H1 (cell line): ENCODE results near the gene MAGI2. TPM values are rescaled to one million over a fixed set of nuclear protein-coding genes. Genes with fewer than 3 reads are reported as not detected.

Source experiments
- CTCF ChIA-PET: fragments of 300-600 bp; sonication (Branson Sonifier 250); formaldehyde crosslinking; loops from one replicate; lab custom pipeline; 2021; ENCODE audit not compliant: partially characterized antibody; lab: Charles Lee
- POLR2A ChIA-PET: fragments of 300-600 bp; sonication (Branson Sonifier 250); formaldehyde crosslinking; loops from one replicate; lab custom pipeline; 2021; ENCODE audit warnings: inconsistent platforms; ENCODE audit not compliant: partially characterized antibody; lab: Charles Lee
- DNase-seq, 2 experiments: peaks; one replicate each; pipeline versions ENCODE4 v3.0.0 to v3.0.0-alpha.2; 2010 to 2022; ENCODE audit warnings: low spot score in 2 of 2, low read depth in 1 of 2, mixed read lengths in 1 of 2
- FAIRE-seq: peaks from 2 replicates; lab custom pipeline; 2011; peaks lifted over from hg19 to GRCh38; lab: Jason Lieb, UNC
- H2AFZ ChIP-seq: 2 replicates; pipeline ENCODE4 v1.8.1; 2012; ENCODE audit warnings: low read length, inconsistent platforms
- H2AK5ac ChIP-seq: 2 replicates; pipeline ENCODE4 v1.6.1; 2013; ENCODE audit warnings: low read depth, low read length
- H2BK120ac ChIP-seq: replicated peaks from 2 replicates; pipeline ENCODE3; 2013; ENCODE audit warnings: low read depth, low read length, inconsistent platforms
- H2BK12ac ChIP-seq: 2 replicates; pipeline ENCODE4 v1.6.1; 2013; ENCODE audit warnings: low read depth, low read length
- H2BK15ac ChIP-seq: 2 replicates; pipeline ENCODE4 v1.6.1; 2013; ENCODE audit warnings: low read length
- H2BK20ac ChIP-seq: 2 replicates; pipeline ENCODE4 v1.6.1; 2013; ENCODE audit warnings: low read length
- H2BK5ac ChIP-seq: 2 replicates; pipeline ENCODE4 v1.6.1; 2013; ENCODE audit warnings: low read depth, low read length
- H3K14ac ChIP-seq: 2 replicates; pipeline ENCODE4 v1.6.1; 2013; ENCODE audit warnings: inconsistent platforms; ENCODE audit not compliant: insufficient read length
- H3K18ac ChIP-seq: 2 replicates; pipeline ENCODE4 v1.6.1; 2013; ENCODE audit warnings: low read length; ENCODE audit errors: extremely low read depth
- H3K23ac ChIP-seq: 2 replicates; pipeline ENCODE4 v1.6.1; 2013; ENCODE audit warnings: inconsistent platforms; ENCODE audit not compliant: insufficient read length
- H3K23me2 ChIP-seq: 2 replicates; pipeline ENCODE4 v1.6.1; 2013; ENCODE audit warnings: low read depth, low read length
- H3K27ac ChIP-seq: 2 replicates; pipeline ENCODE4 v1.6.1; 2011; ENCODE audit warnings: low read depth, low read length, inconsistent platforms
- H3K27me3 ChIP-seq, 4 experiments: replicated peaks in 1 of 4; 1 replicate in 1 of 4; 2 replicates in 3 of 4; pipeline versions ENCODE4 v1.6.1 to v1.8.1; 2011 to 2013; ENCODE audit warnings: low read length in 3 of 4, mild to moderate bottlenecking in 3 of 4, inconsistent platforms in 2 of 4, mixed read lengths in 2 of 4, moderate library complexity in 1 of 4; ENCODE audit not compliant: control insufficient read depth in 3 of 4, insufficient read depth in 3 of 4; ENCODE audit errors: extremely low read depth in 1 of 4
- H3K36me3 ChIP-seq, 4 experiments: 2 replicates each; pipeline versions ENCODE4 v1.6.1 to v1.8.1; 2011 to 2013; ENCODE audit warnings: mild to moderate bottlenecking in 4 of 4, low read length in 3 of 4, moderate library complexity in 2 of 4, control low read depth in 1 of 4, inconsistent platforms in 1 of 4; ENCODE audit not compliant: insufficient read depth in 4 of 4, control insufficient read depth in 2 of 4
- H3K4ac ChIP-seq: replicated peaks from 2 replicates; pipeline ENCODE3; 2013; ENCODE audit warnings: low read length, low read depth, mixed read lengths, inconsistent platforms; ENCODE audit not compliant: insufficient read length
- H3K4me1 ChIP-seq, 4 experiments: replicated peaks in 1 of 4; 1 replicate in 1 of 4; 2 replicates in 3 of 4; pipeline versions ENCODE4 v1.6.1 to v1.8.1; 2011 to 2013; ENCODE audit warnings: low read length in 3 of 4, inconsistent platforms in 2 of 4, mixed read lengths in 1 of 4; ENCODE audit not compliant: insufficient read depth in 4 of 4, control insufficient read depth in 3 of 4
- H3K4me2 ChIP-seq, 2 experiments: 2 replicates each; pipeline versions ENCODE4 v1.6.1 to v1.8.1; 2011 to 2013; ENCODE audit warnings: low read depth in 2 of 2, low read length in 2 of 2, control low read depth in 1 of 2, inconsistent platforms in 1 of 2, mild to moderate bottlenecking in 1 of 2; ENCODE audit not compliant: insufficient read depth in 1 of 2
- H3K4me3 ChIP-seq, 4 experiments: fragments of 200-600, 300-600 bp in 1 of 4; sonication (generic), shearing (Covaris generic), sonication (Bioruptor Twin) in 1 of 4; 2 replicates each; pipeline versions ENCODE4 v1.5.1 to v1.8.1; 2011 to 2016; ENCODE audit warnings: low read length in 4 of 4, low read depth in 3 of 4, control low read depth in 2 of 4, inconsistent platforms in 2 of 4, mild to moderate bottlenecking in 2 of 4, mixed read lengths in 1 of 4, moderate library complexity in 1 of 4; ENCODE audit not compliant: insufficient read depth in 2 of 4; ENCODE audit errors: extremely low read depth in 1 of 4
- H3K56ac ChIP-seq: replicated peaks from 2 replicates; pipeline ENCODE3; 2013; ENCODE audit warnings: low read depth, mild to moderate bottlenecking, mixed read lengths, low read length, inconsistent platforms; ENCODE audit not compliant: insufficient read length
- H3K79me1 ChIP-seq: 2 replicates; pipeline ENCODE4 v1.6.1; 2013; ENCODE audit warnings: low read depth, low read length, control low read depth
- H3K79me2 ChIP-seq, 2 experiments: 2 replicates each; pipeline versions ENCODE4 v1.6.1 to v1.8.1; 2012 to 2013; ENCODE audit warnings: low read length in 2 of 2, mild to moderate bottlenecking in 2 of 2, inconsistent platforms in 1 of 2; ENCODE audit not compliant: insufficient read depth in 2 of 2, control insufficient read depth in 1 of 2
- H3K9ac ChIP-seq, 4 experiments: replicated peaks in 1 of 4; 1 replicate in 1 of 4; 2 replicates in 3 of 4; pipeline versions ENCODE4 v1.6.1 to v1.8.1; 2011 to 2013; ENCODE audit warnings: low read depth in 3 of 4, low read length in 3 of 4, control low read depth in 2 of 4, mild to moderate bottlenecking in 2 of 4, moderate library complexity in 2 of 4, inconsistent platforms in 1 of 4; ENCODE audit errors: extremely low read depth in 1 of 4
- H3K9me3 ChIP-seq, 2 experiments: 2 replicates each; pipeline versions ENCODE4 v1.6.1 to v1.8.1; 2012 to 2013; ENCODE audit warnings: mild to moderate bottlenecking in 2 of 2, moderate library complexity in 2 of 2, control low read depth in 1 of 2, inconsistent platforms in 1 of 2, low read depth in 1 of 2, low read length in 1 of 2, mixed read lengths in 1 of 2; ENCODE audit not compliant: insufficient read depth in 2 of 2
- H4K20me1 ChIP-seq, 2 experiments: replicated peaks in 1 of 2; 2 replicates each; pipeline versions ENCODE3 to v1.8.1; 2011 to 2013; ENCODE audit warnings: inconsistent platforms in 2 of 2, low read length in 2 of 2, mild to moderate bottlenecking in 1 of 2; ENCODE audit not compliant: insufficient read depth in 2 of 2, control insufficient read depth in 1 of 2
- H4K5ac ChIP-seq: 2 replicates; pipeline ENCODE4 v1.6.1; 2013; ENCODE audit warnings: low read length, low read depth, mixed read lengths, inconsistent platforms; ENCODE audit not compliant: insufficient read length
- H4K8ac ChIP-seq: 2 replicates; pipeline ENCODE4 v1.8.0; 2013; ENCODE audit warnings: mild to moderate bottlenecking, moderate library complexity, low read length, inconsistent platforms; ENCODE audit not compliant: insufficient read depth; ENCODE audit errors: extremely low read depth
- H4K91ac ChIP-seq: replicated peaks from 2 replicates; pipeline ENCODE3; 2013; ENCODE audit warnings: low read length, mixed read lengths, inconsistent platforms; ENCODE audit not compliant: insufficient read length
- ATF2 ChIP-seq: IDR thresholded peaks from 2 replicates; pipeline ENCODE4 v1.6.1; 2012; ENCODE audit warnings: low read length, inconsistent platforms
- CEBPB ChIP-seq: IDR thresholded peaks from 2 replicates; pipeline ENCODE4 v1.6.1; 2012; ENCODE audit warnings: low read depth, low read length
- GABPA ChIP-seq: IDR thresholded peaks from 2 replicates; pipeline ENCODE4 v1.6.1; 2011; ENCODE audit warnings: mild to moderate bottlenecking, low read length, moderate library complexity, borderline replicate concordance; ENCODE audit not compliant: insufficient read depth
- POLR2A ChIP-seq, 2 experiments: IDR thresholded peaks; 1 replicate in 1 of 2; 2 replicates in 1 of 2; pipeline ENCODE4 v1.6.1; 2011; ENCODE audit warnings: low read depth in 2 of 2, low read length in 2 of 2, mild to moderate bottlenecking in 2 of 2; ENCODE audit errors: control extremely low read depth in 1 of 2
- POLR2AphosphoS5 ChIP-seq: IDR thresholded peaks from 2 replicates; pipeline ENCODE4 v1.6.1; 2011; ENCODE audit warnings: low read depth, low read length
- SIRT6 ChIP-seq: IDR thresholded peaks from one replicate; pipeline ENCODE4 v1.7.1; 2012; ENCODE audit warnings: low read length, inconsistent platforms
- SIX5 ChIP-seq: IDR thresholded peaks from 2 replicates; pipeline ENCODE4 v1.6.1; 2011; ENCODE audit warnings: mild to moderate bottlenecking, low read depth, low read length
- SP2 ChIP-seq: IDR thresholded peaks from 2 replicates; pipeline ENCODE4 v1.6.1; 2012; ENCODE audit warnings: mild to moderate bottlenecking, low read length, inconsistent platforms
- TBP ChIP-seq: IDR thresholded peaks from 2 replicates; pipeline ENCODE4 v1.6.1; 2011; ENCODE audit warnings: low read depth, low read length, improper control_type of control experiment
- WGBS, 2 experiments: shearing (Covaris generic) in 1 of 2; methylation state at CpG; one replicate each; pipeline versions ENCODE4 v1.1.6 to v1.1.7; 2013 to 2015; ENCODE audit warnings: low lambda C conversion rate in 2 of 2, mixed read lengths in 2 of 2, inconsistent platforms in 1 of 2, low coverage in 1 of 2, missing lambda C conversion rate in 1 of 2; ENCODE audit not compliant: insufficient replicate concordance in 2 of 2, insufficient coverage in 1 of 2, insufficient read length in 1 of 2; ENCODE audit errors: extremely low coverage in 1 of 2, missing lambda C conversion rate in 1 of 2; 5-methylcytosine and 5-hydroxymethylcytosine counted together
- polyA plus RNA-seq, 7 experiments: library from polyadenylated mRNA; depleted of rRNA in 3 of 7; stranded (reverse) in 5 of 7; unstranded in 2 of 7; fragments of >200 nt in 5 of 7; fragments of 200-250 nt in 2 of 7; gene quantifications; 1 replicate in 5 of 7; 2 replicates in 1 of 7; 4 replicates in 1 of 7; pipeline versions ENCODE4 v1.2.1 to v1.2.3, GENCODE V29; 2011 to 2013; ENCODE audit warnings: missing spikeins in 2 of 7, mixed read lengths in 2 of 7
- total RNA-seq: library from RNA; stranded (reverse); fragmentation: NEBNext Ultra II Directional; extraction: Animal tissue kit (Norgen Biotek cat#: 25700); gene quantifications from 2 replicates; pipeline ENCODE4 v1.2.1, GENCODE V29; 2021

Gene MAGI2
- total and polyA plus RNA-seq, 2 of the 8 experiments (the other 6 are each of a cell fraction or from before 2014, with no cell fraction given) = 6.0 to 27.3 TPM

- Histone ChIP-seq H2AK5ac (no peak overlapping the region), H3K14ac (no peak overlapping the region), H3K9ac (no peak overlapping the region), H2BK20ac (no peak overlapping the region), H3K4me2 (peak overlapping the region in 1 of 2 experiments; percentile 9; a peak in 1 of 4 replicates), H3K36me3 (no peaks in the 10 kb centered on the region)
- no peak for FAIRE-seq
- TF ChIP-seq POLR2AphosphoS5 (no peak), POLR2A (IDR thresholded peaks at IDR 0.05; ENCODE audit: control extremely low read depth in 1 of 2, low read depth in 2 of 2, low read length in 2 of 2) (no peak), SIRT6 (no peak), TBP (no peak), SIX5 (no peak), SP2 (no peak), CEBPB (no peak), GABPA (no peak), ATF2 (no peak)
- TF ChIP-seq, all 59 proteins: peak for 0
- Histone ChIP-seq H3K79me2 (peaks cover 0 to 85% of the 10 kb centered on the region in 2 experiments; a peak in 3 of 4 replicates), H3K23me2 (no peaks in the 10 kb centered on the region), H3K27me3 (no peaks in the 10 kb centered on the region), H3K4me3 (no peak overlapping the region), H3K79me1 (peaks cover 4% of the 10 kb centered on the region; the same call in 1 of the 2 replicates), H4K5ac (no peak overlapping the region), H3K56ac (no peak overlapping the region), H4K8ac (no peak overlapping the region), H3K4me1 (peaks cover 0 to 10% (median 9%) of the 10 kb centered on the region in 4 experiments; a peak in 5 of 7 replicates), H4K91ac (no peak overlapping the region), H2BK5ac (no peak overlapping the region), H3K9me3 (no peaks in the 10 kb centered on the region; a peak in 1 of 4 replicates), H3K23ac (no peak overlapping the region), H3K18ac (no peak overlapping the region), H3K27ac (no peak overlapping the region), H2BK15ac (no peak overlapping the region), H2AFZ (no peak overlapping the region), H2BK12ac (no peak overlapping the region), H3K4ac (no peak overlapping the region), H2BK120ac (no peak overlapping the region), H4K20me1 (no peaks in the 10 kb centered on the region)
- 61% methylated on average over 2 of the region's 2 CpGs; no CpG with 5 or more reads in 1 of the 2 experiments for WGBS, 2 experiments
- DNase-seq = no peak
- CTCF ChIA-PET = interaction anchor here (0.6 to 1.4 kb wide), 6 partner anchors 8 to 612 kb away, joined by 3 read pairs; no protein-coding TSS in a partner anchor
- POLR2A ChIA-PET = no interaction called here
Observed at GRCh38 chr7:78746301-78746700, 707.2 kb downstream of the MAGI2 start.
